ENCODE data around the gene NUBPL.

- TF ChIP-seq POLR2AphosphoS5 (IDR thresholded peaks at IDR 0.05) (no peak), CTCF (IDR thresholded peaks at IDR 0.05 in 8 of 11, conservative IDR thresholded peaks at IDR 0.05 in 3 of 11) (no peak)
These were observed 5.3 kb downstream of the NUBPL start for GRCh38 chr14:31566456-31566855.
